GM19463 (cell line): Measurements from ENCODE around the gene SNUPN.
A peak's percentile ranks its signal among the peaks of the same experiment; 100 is the strongest.

Experiments
- ATAC-seq: cut with Tn5 transposase; IDR thresholded peaks from one replicate; pipeline ENCODE4 v1.9.1; 2021; ENCODE audit warnings: mild to moderate bottlenecking, moderate library complexity; ENCODE audit not compliant: unreplicated experiment

SNUPN gene

DNA sequence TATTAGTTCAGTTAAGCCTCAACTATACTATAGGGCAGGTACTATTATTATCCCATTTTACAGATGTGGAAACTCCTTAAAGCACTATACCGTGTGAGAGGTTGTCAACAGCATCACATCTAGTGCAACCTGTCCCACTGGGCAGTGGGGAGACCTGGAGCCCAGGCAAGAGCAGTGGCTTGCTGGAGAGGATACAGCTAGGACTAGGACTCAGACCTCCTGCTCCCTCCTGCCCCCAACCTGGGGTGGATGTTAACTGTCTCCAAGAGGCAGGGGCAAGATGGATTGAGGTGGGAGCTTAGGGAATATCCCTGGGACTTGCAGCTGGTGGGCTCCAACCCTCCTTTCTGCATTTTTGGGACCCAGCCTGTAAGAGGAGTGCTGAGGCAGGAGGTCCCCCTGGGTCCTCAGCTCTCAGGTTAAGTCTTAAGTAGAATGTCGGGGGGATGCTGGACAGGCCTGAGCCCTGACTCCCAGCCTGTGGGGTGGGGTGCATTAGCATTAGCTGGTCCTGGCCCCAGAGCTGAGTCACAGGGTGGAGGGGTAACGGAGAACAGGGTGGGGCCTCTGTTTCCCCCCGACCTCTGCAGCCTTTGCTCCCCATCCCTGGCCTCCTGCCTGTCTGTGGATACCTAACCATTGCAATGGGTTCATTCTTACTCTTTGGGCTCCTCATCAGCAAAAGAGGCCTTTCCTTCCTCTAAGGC is 28.8 kb upstream of the SNUPN start:
- ATAC-seq: no peak

DNA sequence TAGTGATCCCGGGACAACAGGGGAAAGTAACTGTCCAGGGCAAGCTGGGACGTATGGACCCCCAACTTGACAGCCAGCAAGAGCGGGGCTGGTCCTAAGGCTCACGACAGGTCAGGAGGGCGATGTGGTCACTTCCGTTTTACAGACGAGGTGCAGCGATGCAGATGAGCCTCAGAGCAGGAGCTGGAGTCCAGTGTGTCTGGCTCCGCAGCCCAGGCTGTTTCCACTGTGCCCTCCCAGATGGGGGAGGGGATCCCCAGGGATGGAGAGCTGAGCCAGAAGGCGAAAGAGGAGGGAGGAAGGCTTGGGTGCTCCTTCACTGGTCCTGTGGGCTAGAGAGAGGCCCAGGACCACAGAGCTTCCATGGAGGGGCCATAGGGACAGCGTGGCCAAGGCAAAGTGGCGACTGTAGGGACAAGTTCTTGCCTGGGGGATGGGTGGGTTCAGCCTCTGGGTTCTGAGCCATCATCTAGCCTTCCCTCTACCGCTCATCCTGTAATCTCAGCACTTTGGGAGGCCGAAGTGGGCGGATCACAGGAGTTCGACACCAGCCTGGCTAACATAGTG is 27.9 kb upstream of the SNUPN start:
- no peak for ATAC-seq

DNA sequence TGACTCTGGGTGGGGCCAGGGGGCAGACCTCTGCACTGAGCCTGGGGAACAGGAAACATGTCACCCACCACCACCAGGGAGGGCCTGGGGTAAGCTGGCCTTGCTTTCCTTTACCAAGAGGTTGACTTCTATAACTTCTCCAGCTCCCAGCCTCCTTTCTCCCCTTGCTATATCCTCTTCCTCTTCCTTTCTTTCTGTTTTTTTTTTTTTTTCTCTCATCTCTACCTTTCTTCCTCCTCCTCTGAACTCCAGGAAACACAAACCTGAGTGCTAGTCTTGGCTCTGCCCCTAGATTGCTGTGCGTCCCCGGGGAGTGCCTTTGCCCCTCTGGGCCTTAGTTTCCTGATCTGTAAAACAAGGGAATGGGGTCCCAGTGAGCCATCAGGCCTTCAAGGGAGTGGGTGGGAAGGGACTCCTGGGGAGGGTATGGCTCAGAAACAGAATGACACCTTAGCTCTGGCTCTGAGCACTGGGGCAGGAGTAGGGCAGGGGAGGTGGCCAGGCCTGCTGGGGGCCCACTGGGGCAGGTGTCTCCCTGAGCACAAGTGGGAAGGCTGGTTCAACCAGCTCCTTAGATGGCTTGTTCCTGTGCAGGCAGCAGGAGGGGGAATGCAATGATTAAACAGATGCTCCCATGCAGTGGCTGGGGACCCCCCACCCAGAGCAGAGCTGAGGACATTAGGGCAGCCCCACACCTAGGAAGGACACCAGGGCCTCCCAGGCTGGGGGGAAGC is 26.5 kb upstream of the SNUPN start:
- no peak for ATAC-seq

DNA sequence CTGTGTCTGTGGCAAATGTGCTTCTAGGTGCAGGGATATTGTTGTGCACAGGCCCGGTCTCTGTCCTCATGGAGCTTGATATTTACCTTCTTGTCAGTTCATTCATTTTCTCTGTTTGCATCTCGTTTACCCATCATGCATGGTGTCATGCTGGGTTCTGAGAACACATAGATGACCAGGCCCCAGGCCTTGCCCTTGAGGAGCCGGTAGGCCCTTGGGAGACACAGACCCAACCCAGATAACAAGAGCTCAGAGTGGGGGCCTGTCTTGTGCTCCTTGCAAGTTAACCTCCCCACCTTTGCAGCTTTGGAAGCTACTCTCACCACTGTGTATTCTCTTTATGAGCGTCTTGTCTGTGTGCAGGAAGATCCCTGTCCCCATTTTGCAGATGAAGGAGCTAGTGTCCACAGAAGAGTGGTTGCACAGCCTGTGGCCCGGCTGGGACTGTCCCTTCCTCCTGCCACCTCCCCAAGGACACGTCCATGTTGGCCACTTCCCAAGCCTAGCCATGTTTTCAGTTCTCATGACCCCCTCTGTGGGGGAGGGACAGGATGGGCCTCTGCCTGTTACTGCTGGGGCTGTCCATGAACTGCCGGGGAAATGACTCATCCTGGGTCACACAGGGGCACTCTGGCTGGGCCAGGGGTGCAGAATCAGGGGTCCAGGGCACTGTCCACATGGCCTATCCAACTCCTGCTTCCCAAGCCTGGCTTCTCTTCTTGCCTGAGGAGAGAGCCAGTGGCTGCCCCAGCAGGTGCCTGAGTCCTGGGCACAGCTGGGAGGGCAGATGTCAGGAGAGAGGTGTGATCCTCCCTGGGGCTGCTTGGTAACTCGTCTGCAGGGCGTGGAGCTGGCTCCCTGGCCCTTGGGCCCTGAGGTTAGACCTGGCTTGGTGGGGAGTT is 25.6 kb upstream of the SNUPN start:
- ATAC-seq: no peak

DNA sequence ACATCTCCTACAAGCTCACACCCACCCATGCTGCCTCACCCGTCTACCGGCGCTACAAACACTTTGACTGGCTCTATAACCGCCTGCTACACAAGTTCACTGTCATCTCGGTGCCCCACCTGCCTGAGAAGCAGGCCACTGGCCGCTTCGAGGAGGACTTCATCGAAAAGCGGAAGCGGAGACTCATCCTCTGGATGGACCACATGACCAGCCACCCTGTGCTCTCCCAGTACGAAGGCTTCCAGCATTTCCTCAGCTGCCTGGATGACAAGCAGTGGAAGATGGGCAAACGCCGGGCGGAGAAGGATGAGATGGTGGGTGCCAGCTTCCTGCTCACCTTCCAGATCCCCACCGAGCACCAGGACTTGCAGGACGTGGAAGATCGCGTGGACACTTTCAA is 24.3 kb upstream of the SNUPN start:
- no peak for ATAC-seq

DNA sequence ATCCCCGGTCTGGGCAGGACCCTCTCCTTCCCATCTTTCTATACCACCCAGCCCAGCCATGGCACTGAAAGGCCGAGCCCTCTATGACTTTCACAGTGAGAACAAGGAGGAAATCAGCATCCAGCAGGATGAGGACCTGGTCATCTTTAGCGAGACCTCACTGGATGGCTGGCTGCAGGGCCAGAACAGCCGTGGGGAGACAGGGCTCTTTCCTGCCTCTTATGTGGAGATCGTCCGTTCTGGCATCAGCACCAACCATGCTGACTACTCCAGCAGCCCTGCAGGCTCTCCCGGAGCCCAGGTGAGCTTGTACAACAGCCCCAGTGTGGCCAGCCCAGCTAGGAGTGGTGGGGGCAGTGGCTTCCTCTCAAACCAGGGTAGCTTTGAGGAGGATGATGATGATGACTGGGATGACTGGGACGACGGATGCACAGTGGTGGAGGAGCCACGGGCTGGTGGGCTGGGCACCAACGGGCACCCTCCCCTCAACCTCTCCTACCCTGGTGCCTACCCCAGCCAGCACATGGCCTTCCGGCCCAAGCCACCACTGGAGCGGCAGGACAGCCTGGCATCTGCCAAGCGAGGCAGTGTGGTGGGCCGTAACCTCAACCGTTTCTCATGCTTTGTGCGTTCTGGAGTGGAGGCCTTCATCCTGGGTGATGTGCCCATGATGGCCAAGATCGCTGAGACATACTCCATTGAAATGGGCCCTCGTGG is 23.7 kb upstream of the SNUPN start:
- ATAC-seq: no peak

DNA sequence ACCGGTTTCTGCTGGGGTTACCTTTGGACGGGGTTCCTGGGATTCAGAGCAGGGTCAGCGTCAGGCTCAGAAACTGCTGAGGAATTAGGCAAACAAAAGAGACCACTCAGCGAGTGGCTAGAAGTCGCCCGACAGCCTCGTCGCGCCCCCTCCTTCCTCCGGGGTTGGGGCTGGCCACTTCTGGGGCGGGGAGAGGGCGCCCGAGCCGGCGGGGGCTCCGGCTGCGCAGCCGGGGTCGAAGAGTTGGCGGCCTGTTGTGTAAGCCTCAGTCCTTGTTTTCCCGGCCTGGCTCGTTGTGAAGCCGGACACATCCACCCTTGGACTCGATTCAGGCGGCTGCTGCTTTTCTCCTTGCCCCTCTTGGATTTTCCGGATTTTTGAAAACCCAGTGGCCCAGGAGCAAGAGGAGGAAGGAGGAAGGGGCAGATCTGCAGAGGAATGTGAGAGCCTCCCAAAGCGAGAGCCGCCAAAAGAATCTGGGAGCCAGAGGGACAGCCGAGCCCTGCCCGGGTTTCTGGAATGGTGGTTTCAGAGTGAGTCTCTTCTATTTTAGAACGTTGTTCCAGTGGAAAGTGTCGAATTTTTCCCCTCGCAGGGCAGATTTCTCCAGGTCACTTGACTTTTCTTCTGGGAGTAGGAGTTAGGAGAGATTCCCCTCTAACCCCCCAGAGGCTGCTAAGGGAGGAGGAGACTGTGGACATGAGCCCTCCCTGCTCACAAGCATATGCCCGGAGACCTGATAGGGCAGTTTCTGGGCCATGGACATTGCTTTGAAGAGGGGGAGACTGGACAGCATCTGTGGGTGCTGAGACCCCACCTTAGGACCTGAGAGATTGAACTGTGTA is 22.9 kb upstream of the SNUPN start:
- no peak for ATAC-seq

DNA sequence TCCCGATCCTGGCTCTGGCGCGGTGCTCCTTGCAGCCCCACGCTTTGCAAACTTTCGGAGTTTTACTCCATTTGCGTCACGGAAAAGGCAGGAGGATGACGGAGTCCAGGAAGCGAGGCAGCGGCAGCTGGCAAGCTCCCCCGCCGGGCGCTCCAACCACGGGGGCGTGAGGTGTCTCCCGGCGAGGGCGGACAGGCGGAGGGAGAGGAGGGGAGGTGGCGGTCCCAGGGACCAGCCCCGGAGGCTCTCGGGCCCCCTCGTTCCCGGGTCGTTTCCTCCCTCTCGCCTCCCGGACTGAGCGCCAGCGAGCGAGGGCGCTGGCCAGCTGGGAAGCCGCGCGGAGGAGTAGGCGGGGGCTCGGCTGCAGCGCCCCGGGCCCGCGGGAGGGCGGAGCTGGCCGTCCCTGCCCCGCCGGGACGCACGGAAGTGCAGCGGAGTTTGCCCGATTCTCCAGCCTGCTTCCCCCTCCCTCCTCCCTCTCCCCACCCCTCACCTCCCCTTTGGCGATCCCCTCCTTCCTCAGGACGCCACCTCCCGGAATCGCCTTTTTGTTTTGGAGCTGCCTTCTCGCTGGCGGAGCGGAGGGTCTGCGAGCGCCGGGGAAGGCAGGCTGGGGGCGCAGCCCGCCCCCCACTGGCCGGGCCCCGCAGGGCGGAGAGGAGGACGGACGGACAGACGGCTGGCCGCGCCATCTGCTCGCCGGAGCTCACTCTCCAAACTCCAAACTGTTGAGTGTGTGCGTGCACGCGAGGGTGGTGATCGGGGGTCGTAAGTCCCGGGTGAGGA is 22.0 kb upstream of the SNUPN start, which contains the start of gene SNX33:
Gene SNX33, plus strand, starts transcription at position 543 of the 786 bp plus-strand sequence. CDS start 1,191 bp downstream, outside the sequence.
- no peak for ATAC-seq

DNA sequence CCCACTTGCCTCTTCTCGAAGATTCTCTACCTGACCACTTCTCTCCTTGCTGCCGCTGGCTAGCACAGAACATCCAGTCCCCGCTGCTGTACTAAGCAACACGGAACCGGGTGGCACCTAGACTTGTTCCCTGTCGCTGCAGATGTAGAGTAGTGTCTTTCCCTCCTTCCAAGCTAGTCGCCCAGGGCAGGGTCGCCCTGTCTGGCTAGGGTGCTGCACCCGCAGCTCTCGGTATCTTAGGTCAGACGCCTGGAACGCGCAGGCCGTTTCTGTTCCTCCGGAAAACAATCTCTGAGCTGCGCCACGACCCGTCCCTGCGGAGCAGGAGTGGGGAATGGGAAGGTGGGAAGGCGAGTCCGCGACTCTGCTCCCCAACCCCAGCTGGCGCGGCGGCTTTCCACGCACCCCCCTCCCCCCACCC is 21.4 kb upstream of the SNUPN start:
- ATAC-seq: no peak

DNA sequence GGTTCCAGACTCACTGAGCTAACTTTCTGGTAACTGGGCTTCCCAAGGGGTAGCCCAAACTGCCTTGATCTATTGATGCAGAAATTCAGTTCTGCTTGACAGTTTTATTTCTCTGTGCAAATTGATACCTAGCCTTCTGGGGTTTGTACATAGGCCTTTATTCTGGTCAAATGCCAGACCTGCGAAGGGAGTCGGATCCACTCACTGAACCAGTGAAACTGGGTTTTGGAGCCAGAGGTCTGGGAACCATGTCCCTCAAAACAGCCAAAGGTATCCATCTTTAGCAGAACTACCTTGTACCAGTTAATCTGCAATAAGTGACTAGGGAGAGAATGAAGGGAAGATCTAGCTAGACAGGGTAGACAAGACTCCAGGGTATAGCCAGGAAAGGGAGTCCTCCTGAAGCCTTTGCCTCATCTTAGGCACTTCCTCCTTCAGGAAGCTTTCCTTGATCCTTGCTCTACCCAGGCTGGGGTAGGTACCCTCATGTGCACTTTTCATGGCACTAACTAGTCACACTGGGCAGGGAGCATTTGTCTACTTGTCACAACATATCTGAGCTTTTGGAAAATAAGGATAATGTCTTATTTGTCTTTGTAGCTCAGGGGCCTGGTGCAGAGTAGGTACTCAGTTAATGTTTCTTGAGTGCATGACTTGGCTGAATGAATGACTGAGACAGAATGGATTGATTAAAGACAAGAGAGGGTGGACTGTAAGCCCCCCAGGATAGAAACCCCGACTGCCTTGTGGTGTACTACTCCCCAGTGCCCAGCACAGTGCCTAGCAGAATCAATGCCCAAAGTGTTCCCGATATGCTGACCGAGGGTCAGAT is 20.8 kb upstream of the SNUPN start:
- no peak for ATAC-seq

DNA sequence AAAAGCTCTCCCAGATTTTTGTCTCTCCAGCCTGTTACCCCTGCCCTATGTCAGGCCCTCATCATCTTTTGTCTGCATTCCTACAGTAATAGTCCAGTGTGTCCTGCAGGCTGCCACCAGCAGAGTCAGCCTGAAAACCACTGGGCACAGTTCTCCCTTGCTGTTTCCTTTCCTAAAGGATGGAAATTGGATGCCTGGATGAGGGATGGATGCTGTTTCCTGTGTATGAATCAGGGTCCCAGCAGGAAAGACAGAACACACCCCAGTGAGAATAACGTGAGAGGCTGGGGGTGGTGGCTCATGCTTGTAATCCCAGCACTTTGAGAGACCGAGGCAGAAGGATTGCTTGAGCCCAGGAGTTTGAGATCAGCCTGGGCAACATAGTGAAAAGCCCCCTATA is 18.9 kb upstream of the SNUPN start:
- no peak for ATAC-seq

DNA sequence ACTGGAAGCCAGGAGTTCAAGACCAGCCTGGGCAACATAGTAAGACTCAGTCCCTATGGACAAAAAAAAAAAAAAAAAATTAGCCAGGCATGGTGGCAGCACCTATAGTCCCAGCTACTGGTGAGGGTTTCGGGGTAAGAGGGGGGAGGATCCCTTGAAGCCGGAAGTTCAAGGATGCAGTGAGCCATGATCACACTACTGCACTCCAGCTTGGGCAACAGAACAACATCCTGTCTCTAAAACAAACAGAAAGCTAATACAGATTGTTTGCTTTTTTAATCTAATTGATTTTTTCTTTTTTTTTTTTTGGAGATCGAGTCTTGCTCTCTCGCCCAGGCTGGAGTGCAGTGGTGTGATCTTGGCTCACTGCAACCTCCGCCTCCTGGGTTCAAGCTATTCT is 16.1 kb upstream of the SNUPN start:
- no peak for ATAC-seq

DNA sequence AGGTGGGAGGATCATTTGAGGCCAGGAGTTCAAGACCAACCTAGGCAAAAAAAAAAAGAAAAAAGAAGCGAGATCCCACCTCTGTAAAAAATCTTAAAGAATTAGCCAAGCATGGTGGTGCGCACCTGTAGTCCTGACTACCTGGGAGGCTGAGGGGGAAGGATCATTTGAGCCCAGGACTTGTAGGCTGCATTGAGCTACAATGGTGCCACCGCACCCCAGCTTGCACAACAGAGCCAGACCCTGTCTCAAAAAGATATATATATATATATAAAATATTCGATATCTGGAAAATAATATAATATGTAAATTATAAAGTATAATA is 15.6 kb upstream of the SNUPN start:
- ATAC-seq: no peak

DNA sequence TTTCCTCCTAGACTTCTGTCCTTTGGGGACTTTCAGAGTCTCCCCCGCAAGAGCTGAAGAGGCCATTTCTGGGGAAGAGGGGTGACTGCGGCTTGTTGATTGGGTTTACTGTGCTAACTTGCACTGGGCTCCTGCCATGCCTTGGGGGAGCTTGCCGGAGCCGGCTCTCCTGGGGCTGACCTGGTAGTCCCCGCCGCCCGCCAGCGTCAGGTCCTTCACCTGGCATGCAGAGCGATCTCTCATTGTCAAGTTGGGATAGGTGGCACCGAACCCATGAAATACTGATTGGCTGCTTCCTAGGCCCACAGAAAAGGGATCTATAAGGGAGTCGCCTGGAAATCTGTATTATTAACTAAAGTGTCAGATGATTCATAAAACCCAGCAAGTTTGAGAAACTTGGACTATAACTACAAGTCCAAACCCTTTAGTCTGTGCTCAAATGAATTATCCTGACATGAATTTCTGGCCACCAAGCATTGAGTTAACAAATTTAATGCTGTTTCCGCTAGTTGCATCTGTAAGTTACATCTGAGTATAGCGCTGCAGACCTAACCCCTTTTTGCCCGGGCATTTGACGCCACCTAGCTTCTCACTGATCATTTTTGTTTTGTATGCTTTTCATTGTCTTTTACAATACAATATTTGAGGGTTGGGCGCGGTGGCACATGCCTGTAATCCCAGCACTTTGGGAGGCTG is 15.1 kb upstream of the SNUPN start:
- peak; percentile 20 for ATAC-seq

DNA sequence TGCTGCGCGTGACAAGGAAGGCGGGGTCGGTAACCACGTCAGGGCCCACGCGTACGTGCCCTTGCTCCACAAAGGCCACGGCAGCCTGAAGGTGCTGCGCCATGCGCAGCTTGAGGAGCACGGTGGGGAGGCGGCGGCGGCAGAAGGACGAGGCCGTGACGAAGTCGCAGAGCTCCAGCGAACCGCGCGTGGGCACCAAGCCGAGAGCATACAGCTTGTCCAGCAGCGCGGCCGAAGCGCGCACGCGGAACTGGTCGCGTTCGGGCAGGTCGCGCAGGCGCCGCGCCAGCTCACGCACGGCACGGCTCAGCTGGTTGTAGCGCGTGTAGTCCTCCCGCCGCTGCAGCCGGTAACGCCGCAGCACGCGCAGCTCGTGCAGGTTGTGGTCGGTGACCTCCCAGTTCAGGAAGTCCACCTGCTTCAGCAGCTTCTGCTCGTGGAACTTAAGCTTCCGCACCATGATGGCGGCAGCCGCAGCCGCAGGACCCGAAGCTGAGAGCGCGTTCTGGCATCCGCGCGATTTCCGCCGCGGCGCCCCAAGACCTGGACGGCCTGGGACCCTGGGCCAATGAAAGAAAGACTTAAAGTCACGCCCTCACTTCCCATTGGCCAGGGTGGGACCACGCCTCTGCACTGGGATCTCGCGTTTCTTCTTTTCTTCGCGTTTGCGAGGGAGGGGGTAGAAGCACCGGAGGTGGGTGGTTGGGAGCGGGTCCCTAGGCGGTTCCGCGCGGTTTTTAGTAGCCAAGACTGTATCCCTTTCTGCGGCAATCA is 14.4 kb upstream of the SNUPN start, which contains the start of gene IMP3:
Gene IMP3, minus strand, starts transcription at position 516 of the 774 bp plus-strand sequence. Its CDS starts 56 bp downstream, at position 460.
- peak; percentile 93 for ATAC-seq

DNA sequence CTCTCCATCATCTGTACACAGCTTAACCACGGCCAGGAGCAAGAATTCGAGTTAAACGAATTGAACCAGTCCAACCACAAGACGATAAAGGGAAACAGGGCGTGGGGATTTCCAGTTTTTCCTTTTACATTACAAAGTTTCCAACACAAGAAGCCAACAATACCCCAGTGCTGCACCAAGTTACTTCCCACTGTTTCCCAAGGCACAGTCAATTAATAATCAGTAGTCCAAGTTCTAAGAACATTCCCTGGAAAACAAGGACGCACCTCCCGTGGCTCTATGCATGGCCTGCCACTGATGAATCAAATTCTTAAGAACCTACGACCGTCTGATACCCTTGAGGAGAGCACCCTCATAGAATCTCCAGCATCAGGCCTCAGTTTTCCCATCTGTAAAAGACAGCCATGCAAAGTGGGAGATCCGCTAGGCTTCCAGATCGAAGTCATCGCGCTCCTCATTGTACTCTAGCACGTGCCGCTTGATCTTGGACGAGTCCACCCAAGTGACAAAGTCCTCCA is 13.7 kb upstream of the SNUPN start:
- no peak for ATAC-seq
